GM10847 (cell line): ENCODE measurements around the gene STK17A.

ENCODE experiments used
- POLR2A ChIP-seq: IDR thresholded peaks from 2 replicates; pipeline ENCODE4 v1.6.1; 2011; ENCODE audit not compliant: insufficient read length; ENCODE audit errors: extremely low read depth

Gene STK17A

GRCh38 chr7:43640679-43641078 is 57.8 kb downstream of the STK17A start:
- TF ChIP-seq POLR2A: no peak

DNA sequence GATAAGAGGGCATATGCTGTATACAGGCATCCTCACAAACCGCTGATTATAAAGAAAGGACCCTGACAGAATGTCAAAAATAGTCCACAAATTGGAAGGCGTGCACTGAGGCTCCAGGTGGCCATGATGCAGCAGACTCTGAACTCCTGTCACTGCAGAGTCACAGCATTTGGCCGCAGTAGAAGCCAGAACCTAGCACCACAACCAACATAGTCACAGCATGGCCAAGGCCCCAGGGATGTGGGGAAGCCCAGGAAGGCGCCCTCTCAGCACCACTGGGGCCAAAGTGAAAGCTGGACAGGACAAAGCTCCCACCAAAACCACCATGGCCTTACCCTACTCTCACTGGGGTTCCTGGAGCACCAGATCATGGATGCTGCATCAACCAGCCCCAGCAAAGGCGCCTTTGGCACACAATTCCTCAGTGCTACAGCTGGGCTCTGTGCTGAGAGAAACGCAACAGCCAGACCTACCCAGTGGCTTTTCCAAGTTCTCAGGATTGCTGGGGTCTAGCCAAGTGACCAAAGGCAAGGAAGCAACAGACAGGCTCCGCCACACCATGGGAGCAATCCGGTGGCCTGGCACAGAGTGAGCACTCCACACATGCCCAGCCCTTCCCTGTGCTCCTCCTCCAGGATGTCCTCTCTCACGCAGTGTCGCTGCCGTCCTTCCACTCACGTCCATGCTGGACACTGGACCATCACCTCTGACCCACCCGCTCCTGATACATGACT is 60.2 kb downstream of the STK17A start:
- TF ChIP-seq POLR2A: no peak

GRCh38 chr7:43643846-43644245 is 60.9 kb downstream of the STK17A start:
- no peak for TF ChIP-seq POLR2A

DNA sequence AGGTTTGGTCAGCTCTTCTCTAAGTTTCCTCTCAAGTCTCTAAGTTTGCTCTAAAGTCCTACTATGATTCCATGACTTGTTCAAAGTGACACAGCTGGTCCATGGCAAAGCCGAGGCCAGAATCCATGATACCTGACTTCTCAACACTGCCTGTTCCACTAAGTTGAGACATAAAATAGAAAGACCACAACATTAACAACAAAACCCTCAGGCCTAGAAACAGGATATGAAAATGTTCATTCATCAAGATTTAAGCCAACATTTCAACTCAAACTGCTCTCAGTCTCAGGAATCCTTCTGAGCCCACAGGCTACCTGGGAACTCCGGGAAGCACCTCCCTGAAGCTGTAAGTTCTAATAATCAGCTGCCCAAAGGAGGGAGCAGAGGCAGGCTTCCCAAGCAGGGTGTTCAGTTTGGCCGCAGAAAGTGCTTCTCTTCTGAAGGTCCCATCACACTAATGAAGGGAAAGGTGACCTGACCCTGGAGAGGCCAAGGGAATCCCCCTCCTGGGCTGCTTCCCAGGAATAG is 62.9 kb downstream of the STK17A start:
- no peak for TF ChIP-seq POLR2A

DNA sequence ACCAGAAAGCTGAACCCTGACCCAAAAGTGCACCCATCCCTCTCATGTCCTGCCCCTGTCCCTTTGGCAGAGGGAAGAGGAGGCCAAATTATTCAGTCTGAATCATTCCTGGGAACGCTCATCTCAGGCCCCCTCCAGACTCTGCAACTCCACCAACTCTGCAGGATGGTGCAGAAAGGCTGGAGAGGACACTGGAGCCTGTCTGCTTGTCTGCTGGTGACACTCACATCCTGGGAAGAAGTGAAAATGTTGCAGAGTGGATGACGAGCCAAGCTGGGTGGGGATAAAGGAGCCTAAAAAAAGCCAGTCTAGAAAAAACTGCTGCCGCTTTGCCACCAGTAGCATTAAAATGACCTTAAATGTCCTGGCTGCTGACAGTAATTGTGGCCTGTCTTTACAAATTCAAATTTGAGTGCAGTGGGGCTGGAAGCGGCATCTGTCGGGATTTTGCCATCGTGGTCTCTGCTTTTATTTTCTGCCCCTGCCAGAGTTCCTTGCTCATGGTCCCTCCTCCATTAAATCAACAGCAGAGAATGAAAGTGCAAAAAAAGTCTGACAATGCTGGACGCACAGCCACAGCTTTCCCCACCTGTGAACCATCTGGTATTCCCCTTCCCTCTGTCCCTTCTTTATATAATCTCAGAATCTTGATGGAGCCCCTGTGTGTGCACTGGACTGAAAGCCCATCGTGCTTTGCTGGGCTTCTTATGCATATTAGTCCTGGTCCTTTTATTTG is 63.9 kb downstream of the STK17A start:
- TF ChIP-seq POLR2A: no peak

- TF ChIP-seq POLR2A: no peak
These were observed 64.4 kb downstream of the STK17A start for GRCh38 chr7:43647339-43647672.

DNA sequence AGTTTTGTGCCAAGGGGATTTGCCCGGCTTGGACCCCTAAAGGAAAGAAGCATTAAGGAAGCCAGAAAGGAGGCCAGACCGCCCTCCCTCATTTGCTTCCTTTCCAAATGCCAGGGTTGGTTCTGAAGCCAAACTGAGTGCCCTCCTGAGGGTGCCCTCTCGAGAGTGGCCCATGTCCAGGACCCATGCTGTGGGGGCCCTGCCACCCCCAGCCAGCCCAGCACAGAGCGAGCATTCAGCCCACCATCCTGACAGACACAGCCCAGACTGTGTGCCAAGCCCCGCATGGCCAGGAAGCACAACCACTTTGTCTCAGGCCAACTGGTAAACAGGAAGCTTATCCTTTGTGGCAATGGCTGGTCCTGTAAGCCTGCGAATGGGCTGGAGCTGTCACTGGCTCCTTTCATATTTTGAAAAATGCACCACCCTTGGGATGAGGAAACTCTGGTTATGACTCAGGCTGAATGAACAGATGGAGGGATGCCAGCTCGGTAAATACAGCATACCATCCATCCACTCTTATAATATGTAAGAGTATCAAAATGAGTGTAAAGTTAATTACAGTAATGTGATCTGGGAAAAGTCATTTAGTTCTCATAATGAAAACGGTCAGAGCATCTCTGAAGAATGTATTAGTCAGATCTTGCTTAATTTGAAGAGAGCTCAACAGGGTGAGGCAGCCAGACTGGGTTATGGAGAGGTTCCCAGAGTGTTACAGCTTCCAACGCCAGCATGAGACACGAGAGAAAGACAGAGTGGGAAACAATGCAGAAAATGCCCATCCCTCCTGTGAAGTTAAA is 65.0 kb downstream of the STK17A start:
- no peak for TF ChIP-seq POLR2A

DNA sequence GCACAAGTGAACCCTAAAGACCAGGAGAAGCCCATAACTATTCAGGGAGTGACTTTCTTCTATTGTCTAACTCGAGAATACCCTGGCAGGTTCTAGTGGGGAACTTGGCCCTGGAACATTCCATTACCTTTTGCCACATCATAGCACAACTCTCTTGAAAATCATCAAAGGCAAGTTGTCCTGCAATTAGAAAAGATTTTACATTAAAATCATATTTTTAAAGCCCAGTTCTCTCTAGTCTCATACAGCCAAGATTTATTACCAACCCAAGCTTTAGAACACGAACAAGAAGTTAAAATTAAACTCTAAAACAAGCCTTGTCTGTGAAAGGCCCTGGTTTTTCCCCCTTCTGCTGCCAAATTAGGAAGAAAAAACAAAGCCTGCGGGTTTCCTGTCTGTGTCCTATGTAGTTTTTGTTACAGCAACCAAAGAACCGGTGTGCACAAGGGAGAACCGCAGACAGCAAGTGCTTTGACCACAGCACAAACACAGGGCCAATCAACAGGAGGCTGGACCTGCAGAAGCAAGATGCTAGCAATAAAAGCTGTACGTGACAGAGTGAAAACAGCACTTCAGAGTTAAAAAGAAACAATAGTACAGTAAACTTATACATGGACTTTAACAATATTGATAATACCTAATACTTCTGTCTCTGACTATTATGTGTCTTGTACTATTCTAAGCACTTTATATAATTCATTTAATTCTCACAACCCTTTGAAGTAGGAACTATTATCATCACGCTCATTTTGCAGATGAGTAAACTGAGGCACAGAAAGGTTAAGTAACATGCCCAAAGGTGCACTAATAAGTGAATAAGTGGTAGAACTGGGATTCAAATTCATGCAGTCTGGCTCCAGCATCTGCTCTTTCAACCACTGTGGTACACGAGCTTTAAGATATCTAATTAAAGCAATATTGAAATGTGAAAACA is 65.8 kb downstream of the STK17A start:
- TF ChIP-seq POLR2A: no peak

GRCh38 chr7:43649755-43650274 is 66.9 kb downstream of the STK17A start:
- TF ChIP-seq POLR2A: no peak

- TF ChIP-seq POLR2A: no peak
These were observed 67.6 kb downstream of the STK17A start for GRCh38 chr7:43650457-43651052.

- TF ChIP-seq POLR2A: no peak
These were observed 69.5 kb downstream of the STK17A start for GRCh38 chr7:43652364-43652763.

- no peak for TF ChIP-seq POLR2A
These were observed 70.6 kb downstream of the STK17A start for GRCh38 chr7:43653466-43653865.

- no peak for TF ChIP-seq POLR2A
These were observed 71.1 kb downstream of the STK17A start for GRCh38 chr7:43653891-43654504.

DNA sequence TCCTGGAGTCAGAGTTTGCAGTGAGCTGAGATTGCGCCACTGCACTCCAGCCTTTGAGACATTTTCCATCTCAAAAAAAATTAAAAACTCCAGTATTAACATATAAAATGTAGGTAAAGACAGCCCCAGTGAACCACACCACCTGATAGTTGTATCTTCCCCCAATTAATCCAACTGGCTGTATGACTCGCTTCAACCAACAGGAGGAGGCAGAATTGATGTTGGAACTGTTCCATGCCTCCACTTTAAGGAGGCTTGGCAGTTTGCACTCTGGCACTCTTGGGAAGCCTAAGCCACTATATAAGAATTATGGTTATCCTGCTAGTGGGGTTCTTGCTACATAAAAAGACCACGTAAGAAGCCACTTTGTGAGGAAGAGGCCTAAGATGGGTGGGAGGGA is 72.7 kb downstream of the STK17A start:
- no peak for TF ChIP-seq POLR2A
